ENCODE results near the gene SNCB. TPM values are rescaled to one million over a fixed set of nuclear protein-coding genes. Genes with fewer than 3 reads are reported as not detected.

SNCB gene
- total RNA-seq, 1 donor from 2014 or later, result not detected

- Mint-ChIP-seq H3K27me3 (ENCODE audit: low read depth) (peaks cover 55% of the 10 kb centered on the region), H3K9me3 (no peaks in the 10 kb centered on the region)
These were observed 40.1 kb upstream of the SNCB start for GRCh38 chr5:176670449-176670848.

GRCh38 chr5:176667637-176668036, 37.3 kb upstream of the SNCB start:
- Mint-ChIP-seq H3K36me3 (no peaks in the 10 kb centered on the region), H3K27me3 (ENCODE audit: low read depth) (peaks cover 62% of the 10 kb centered on the region), H3K9me3 (no peaks in the 10 kb centered on the region)

More at GRCh38 chr5:176670449-176670848, 40.1 kb upstream of the SNCB start:
- no peak for TF ChIP-seq CTCF (IDR thresholded peaks at IDR 0.05; ENCODE audit: unreplicated experiment)
- no peak for DNase-seq (ENCODE audit: low spot score in 2 of 2, unreplicated experiment in 2 of 2)
- Mint-ChIP-seq H3K4me1 (no peaks in the 10 kb centered on the region), H3K4me3 (no peak overlapping the region), H3K27ac (no peak overlapping the region), H3K36me3 (no peaks in the 10 kb centered on the region)

GRCh38 chr5:176665517-176665916, 35.2 kb upstream of the SNCB start:
- Mint-ChIP-seq H3K27me3 (ENCODE audit: low read depth) (peaks cover 51% of the 10 kb centered on the region), H3K9me3 (no peaks in the 10 kb centered on the region), H3K4me1 (no peaks in the 10 kb centered on the region), H3K27ac (no peak overlapping the region), H3K4me3 (no peak overlapping the region), H3K36me3 (no peaks in the 10 kb centered on the region)
- DNase-seq (ENCODE audit: low spot score in 2 of 2, unreplicated experiment in 2 of 2), result no peak
- no peak for TF ChIP-seq CTCF (IDR thresholded peaks at IDR 0.05; ENCODE audit: unreplicated experiment)

More at GRCh38 chr5:176667637-176668036, 37.3 kb upstream of the SNCB start:
- Mint-ChIP-seq H3K4me1 (no peaks in the 10 kb centered on the region), H3K27ac (no peak overlapping the region), H3K4me3 (no peak overlapping the region)
- TF ChIP-seq CTCF (IDR thresholded peaks at IDR 0.05; ENCODE audit: unreplicated experiment), result no peak
- no peak for DNase-seq (ENCODE audit: low spot score in 2 of 2, unreplicated experiment in 2 of 2)

GRCh38 chr5:176664886-176665285, 34.6 kb upstream of the SNCB start:
- Mint-ChIP-seq H3K4me3 (no peak overlapping the region), H3K4me1 (no peaks in the 10 kb centered on the region), H3K27me3 (ENCODE audit: low read depth) (peaks cover 51% of the 10 kb centered on the region), H3K9me3 (no peaks in the 10 kb centered on the region), H3K36me3 (no peaks in the 10 kb centered on the region), H3K27ac (no peak overlapping the region)
- DNase-seq (ENCODE audit: low spot score in 2 of 2, unreplicated experiment in 2 of 2), result no peak
- no peak for TF ChIP-seq CTCF (IDR thresholded peaks at IDR 0.05; ENCODE audit: unreplicated experiment)

GRCh38 chr5:176664479-176664878, 34.1 kb upstream of the SNCB start:
- no peak for TF ChIP-seq CTCF (IDR thresholded peaks at IDR 0.05; ENCODE audit: unreplicated experiment)
- no peak for DNase-seq (ENCODE audit: low spot score in 2 of 2, unreplicated experiment in 2 of 2)
- Mint-ChIP-seq H3K4me1 (no peaks in the 10 kb centered on the region), H3K36me3 (no peaks in the 10 kb centered on the region), H3K27me3 (ENCODE audit: low read depth) (peaks cover 48% of the 10 kb centered on the region), H3K9me3 (no peaks in the 10 kb centered on the region), H3K4me3 (no peak overlapping the region), H3K27ac (no peak overlapping the region)

GRCh38 chr5:176663566-176663965, 33.2 kb upstream of the SNCB start:
- no peak overlapping the region for H3K4me3 Mint-ChIP-seq
- no peaks in the 10 kb centered on the region for H3K36me3 Mint-ChIP-seq
- peaks cover 39% of the 10 kb centered on the region for H3K27me3 Mint-ChIP-seq (ENCODE audit: low read depth)
- H3K4me1 Mint-ChIP-seq, result no peaks in the 10 kb centered on the region
- TF ChIP-seq CTCF (IDR thresholded peaks at IDR 0.05; ENCODE audit: unreplicated experiment), result no peak
- no peak overlapping the region for H3K27ac Mint-ChIP-seq
- no peaks in the 10 kb centered on the region for H3K9me3 Mint-ChIP-seq
- DNase-seq (ENCODE audit: low spot score in 2 of 2, unreplicated experiment in 2 of 2), result no peak
